Subcutaneous abdominal adipose tissue (tissue), 5 donors: ENCODE measurements around the gene ERC2.
"Not testable (repeated sequence)": the region's sequence is repeated elsewhere in the genome, so short reads cannot be mapped to it uniquely, and the experiment has no call there.

Experiments
- H3K27ac ChIP-seq: one replicate; pipeline ENCODE4 v1.7.0; 2013; ENCODE audit warnings: low read depth, mild to moderate bottlenecking, inconsistent platforms, low read length, moderate library complexity
- H3K27me3 ChIP-seq, 5 donors: one replicate each; pipeline ENCODE4 v1.7.0; 2013; ENCODE audit warnings: low read length in 5 of 5, inconsistent platforms in 1 of 5; ENCODE audit not compliant: control insufficient read depth in 5 of 5, insufficient read depth in 4 of 5
- H3K36me3 ChIP-seq, 5 donors: one replicate each; pipeline ENCODE4 v1.7.0; 2013; ENCODE audit warnings: low read length in 5 of 5; ENCODE audit not compliant: control insufficient read depth in 5 of 5, insufficient read depth in 5 of 5
- H3K4me1 ChIP-seq, 5 donors: one replicate each; pipeline ENCODE4 v1.7.0; 2013; ENCODE audit warnings: low read length in 5 of 5, mild to moderate bottlenecking in 3 of 5, moderate library complexity in 1 of 5; ENCODE audit not compliant: control insufficient read depth in 5 of 5, insufficient read depth in 5 of 5
- H3K4me3 ChIP-seq, 5 donors: one replicate each; pipeline ENCODE4 v1.7.0; 2013; ENCODE audit warnings: low read length in 5 of 5, low read depth in 1 of 5
- H3K9ac ChIP-seq, 5 donors: one replicate each; pipeline ENCODE4 v1.7.0; 2013; ENCODE audit warnings: low read length in 5 of 5, mild to moderate bottlenecking in 4 of 5, moderate library complexity in 3 of 5
- H3K9me3 ChIP-seq, 5 donors: one replicate each; pipeline ENCODE4 v1.7.0; 2013; ENCODE audit warnings: low read length in 5 of 5; ENCODE audit not compliant: control insufficient read depth in 5 of 5
- donor health status: healthy.
- donor health status: healthy.
- donor health status: healthy.
- donor health status: healthy.
- donor health status: healthy.

ERC2 gene

GRCh38 chr3:56288258-56288657, 180.0 kb downstream of the ERC2 start:
- Histone ChIP-seq H3K4me1 (peaks cover 0 to 2% (median 0%) of the 10 kb centered on the region in 5 donors), H3K9ac (no peak overlapping the region), H3K9me3 (no peaks in the 10 kb centered on the region), H3K27ac (no peak overlapping the region), H3K4me3 (no peak overlapping the region), H3K27me3 (no peaks in the 10 kb centered on the region), H3K36me3 (no peaks in the 10 kb centered on the region)

GRCh38 chr3:56282341-56282740, 185.9 kb downstream of the ERC2 start:
- Histone ChIP-seq H3K27me3 (no peaks in the 10 kb centered on the region), H3K36me3 (no peaks in the 10 kb centered on the region), H3K27ac (no peak overlapping the region), H3K9me3 (peaks cover 0 to 10% (median 4%) of the 10 kb centered on the region in 5 donors), H3K4me3 (no peak overlapping the region), H3K9ac (no peak overlapping the region), H3K4me1 (no peaks in the 10 kb centered on the region)

GRCh38 chr3:56277236-56277635, 191.0 kb downstream of the ERC2 start:
- Histone ChIP-seq H3K9ac (no peak overlapping the region), H3K4me1 (no peaks in the 10 kb centered on the region), H3K36me3 (no peaks in the 10 kb centered on the region), H3K4me3 (no peak overlapping the region), H3K9me3 (peaks cover 0 to 10% (median 4%) of the 10 kb centered on the region in 5 donors), H3K27ac (no peak overlapping the region), H3K27me3 (no peaks in the 10 kb centered on the region)

- H3K4me3 ChIP-seq = no peak overlapping the region
- H3K9ac ChIP-seq = no peak overlapping the region
- no peaks in the 10 kb centered on the region for H3K36me3 ChIP-seq
- peaks cover 0 to 7% (median 3%) of the 10 kb centered on the region in 5 donors for H3K9me3 ChIP-seq
- H3K27ac ChIP-seq = no peak overlapping the region
- H3K4me1 ChIP-seq = no peaks in the 10 kb centered on the region
- no peaks in the 10 kb centered on the region for H3K27me3 ChIP-seq
Measured at GRCh38 chr3:56275120-56275519, 193.1 kb downstream of the ERC2 start.

- Histone ChIP-seq H3K27me3 (no peaks in the 10 kb centered on the region), H3K27ac (no peak overlapping the region), H3K9me3 (no peaks in the 10 kb centered on the region), H3K4me1 (no peaks in the 10 kb centered on the region), H3K36me3 (no peaks in the 10 kb centered on the region), H3K4me3 (no peak overlapping the region), H3K9ac (no peak overlapping the region)
Measured at GRCh38 chr3:56269755-56270535, 198.3 kb downstream of the ERC2 start.

GRCh38 chr3:56268616-56269383, 199.5 kb downstream of the ERC2 start:
- Histone ChIP-seq H3K27ac (no peak overlapping the region), H3K36me3 (no peaks in the 10 kb centered on the region), H3K27me3 (no peaks in the 10 kb centered on the region)

GRCh38 chr3:56261852-56262251, 206.4 kb downstream of the ERC2 start:
- H3K27me3 ChIP-seq, H3K36me3 ChIP-seq, H3K4me3 ChIP-seq, H3K9ac ChIP-seq, H3K27ac ChIP-seq, H3K9me3 ChIP-seq, H3K4me1 ChIP-seq: not testable (repeated sequence)

More at GRCh38 chr3:56268616-56269383, 199.5 kb downstream of the ERC2 start:
- H3K9me3 ChIP-seq = no peaks in the 10 kb centered on the region
- H3K9ac ChIP-seq = no peak overlapping the region
- no peaks in the 10 kb centered on the region for H3K4me1 ChIP-seq
- H3K4me3 ChIP-seq = no peak overlapping the region

- Histone ChIP-seq H3K27me3 (peaks cover 0 to 6% (median 0%) of the 10 kb centered on the region in 5 donors), H3K4me3 (no peak overlapping the region), H3K4me1 (no peaks in the 10 kb centered on the region), H3K36me3 (no peaks in the 10 kb centered on the region), H3K9ac (no peak overlapping the region), H3K27ac (no peak overlapping the region), H3K9me3 (peaks cover 0 to 4% (median 0%) of the 10 kb centered on the region in 5 donors)
Measured at GRCh38 chr3:56260262-56260661, 208.0 kb downstream of the ERC2 start.

- no peaks in the 10 kb centered on the region for H3K36me3 ChIP-seq
- H3K9ac ChIP-seq = no peak overlapping the region
- peaks cover 0 to 6% (median 0%) of the 10 kb centered on the region in 5 donors for H3K27me3 ChIP-seq
- H3K27ac ChIP-seq = no peak overlapping the region
- peaks cover 0 to 4% (median 0%) of the 10 kb centered on the region in 5 donors for H3K9me3 ChIP-seq
- no peaks in the 10 kb centered on the region for H3K4me1 ChIP-seq
- no peak overlapping the region for H3K4me3 ChIP-seq
Measured at GRCh38 chr3:56257826-56258225, 210.4 kb downstream of the ERC2 start.

- no peak overlapping the region for H3K4me3 ChIP-seq
- no peaks in the 10 kb centered on the region for H3K9me3 ChIP-seq
- H3K27me3 ChIP-seq = no peaks in the 10 kb centered on the region
- H3K9ac ChIP-seq = no peak overlapping the region
- no peak overlapping the region for H3K27ac ChIP-seq
- no peaks in the 10 kb centered on the region for H3K4me1 ChIP-seq
- no peaks in the 10 kb centered on the region for H3K36me3 ChIP-seq
Measured at GRCh38 chr3:56254835-56255234, 213.4 kb downstream of the ERC2 start.
